CD4-positive, alpha-beta T cell (primary cell): ENCODE measurements around the gene TMEM229B. TPM values are rescaled to one million over a fixed set of nuclear protein-coding genes. Genes with fewer than 3 reads are reported as not detected.

ENCODE experiments used
- ATAC-seq: fragments of 200-7000 bp; cut with Tn5 transposase; one replicate; pipeline ENCODE4 v1.10.0; 2022; ENCODE audit warnings: mild to moderate bottlenecking; ENCODE audit not compliant: poor library complexity
- CTCF ChIA-PET: fragments of 350-600 bp; sonication (Branson Sonifier 250); formaldehyde crosslinking; loops from one replicate; lab custom pipeline; 2021; ENCODE audit warnings: antibody characterized with exemption, inconsistent platforms; lab: Charles Lee
- POLR2A ChIA-PET: fragments of 350-600 bp; sonication (Branson Sonifier 250); formaldehyde crosslinking; loops from one replicate; lab custom pipeline; 2021; ENCODE audit warnings: antibody characterized with exemption, inconsistent platforms; lab: Charles Lee
- DNase-seq, 14 experiments: peaks; one replicate each; pipeline ENCODE4 v3.0.0-alpha.2; 2013 to 2020; ENCODE audit warnings: mixed read lengths in 2 of 14
- H3K27ac ChIP-seq, 2 donors: one replicate each; pipeline versions ENCODE4 v1.5.1 to v1.7.0; 2013; ENCODE audit warnings: low read length in 2 of 2, low read depth in 1 of 2, mild to moderate bottlenecking in 1 of 2
- H3K27me3 ChIP-seq, 2 experiments: 1 replicate in 1 of 2; 2 replicates in 1 of 2; pipeline versions ENCODE4 v1.6.1 to v1.7.0; 2013; ENCODE audit warnings: low read length in 2 of 2, control low read depth in 1 of 2, mild to moderate bottlenecking in 1 of 2, moderate library complexity in 1 of 2; ENCODE audit not compliant: insufficient read depth in 2 of 2, control insufficient read depth in 1 of 2
- H3K36me3 ChIP-seq: one replicate; pipeline ENCODE4 v1.6.1; 2013; ENCODE audit warnings: low read length, control low read depth; ENCODE audit not compliant: insufficient read depth
- H3K4me1 ChIP-seq: one replicate; pipeline ENCODE4 v1.6.1; 2013; ENCODE audit warnings: low read length, control low read depth; ENCODE audit not compliant: insufficient read depth
- H3K4me3 ChIP-seq: one replicate; pipeline ENCODE4 v1.5.1; 2013; ENCODE audit warnings: mild to moderate bottlenecking, low read length, moderate library complexity
- H3K9me3 ChIP-seq, 2 experiments: 1 replicate in 1 of 2; 2 replicates in 1 of 2; pipeline versions ENCODE4 v1.6.1 to v1.7.0; 2013; ENCODE audit warnings: low read length in 2 of 2, mild to moderate bottlenecking in 2 of 2, control low read depth in 1 of 2, moderate library complexity in 1 of 2; ENCODE audit not compliant: control insufficient read depth in 1 of 2, insufficient read depth in 1 of 2
- H3K27ac Mint-ChIP-seq: one replicate; pipeline ENCODE4 v1.8.0; 2020; ENCODE audit warnings: mixed read lengths
- H3K27me3 Mint-ChIP-seq: one replicate; pipeline ENCODE4 v1.8.0; 2021; ENCODE audit warnings: mixed read lengths
- H3K36me3 Mint-ChIP-seq: one replicate; pipeline ENCODE4 v1.8.0; 2021; ENCODE audit warnings: low read depth, mixed read lengths
- H3K4me1 Mint-ChIP-seq: one replicate; pipeline ENCODE4 v1.8.0; 2021; ENCODE audit warnings: low read depth, mixed read lengths
- H3K4me3 Mint-ChIP-seq: one replicate; pipeline ENCODE4 v1.8.0; 2020; ENCODE audit warnings: mild to moderate bottlenecking, mixed read lengths
- H3K9me3 Mint-ChIP-seq: one replicate; pipeline ENCODE4 v1.8.0; 2020; ENCODE audit warnings: mixed read lengths
- intact Hi-C, 2 experiments: fragments of 100-400 bp; cut with DNase I in 1 of 2; cut with micrococcal nuclease in 1 of 2; formaldehyde crosslinking; loops; one replicate each; pipeline versions ENCODE4 v1.15.1 to v1.9.0; 2023 to 2025; cut with DNase I, micrococcal nuclease
- total RNA-seq, 174 experiments: library from RNA in 2 of 174; stranded (reverse) in 2 of 174; gene quantifications; one replicate each; pipeline ENCODE4 v1.2.3 and lab custom pipeline; 2021 to 2026
- TF ChIP-seq, protein P1 (sequence below): fragments of 200-600 bp; IDR thresholded peaks from one replicate; pipeline ENCODE4 v1.8.0; 2022; ENCODE audit warnings: antibody characterized with exemption, mild to moderate bottlenecking

The TMEM229B gene
- total RNA-seq, 2 experiments from 2014 or later = 7.1 to 9.1 TPM

DNA sequence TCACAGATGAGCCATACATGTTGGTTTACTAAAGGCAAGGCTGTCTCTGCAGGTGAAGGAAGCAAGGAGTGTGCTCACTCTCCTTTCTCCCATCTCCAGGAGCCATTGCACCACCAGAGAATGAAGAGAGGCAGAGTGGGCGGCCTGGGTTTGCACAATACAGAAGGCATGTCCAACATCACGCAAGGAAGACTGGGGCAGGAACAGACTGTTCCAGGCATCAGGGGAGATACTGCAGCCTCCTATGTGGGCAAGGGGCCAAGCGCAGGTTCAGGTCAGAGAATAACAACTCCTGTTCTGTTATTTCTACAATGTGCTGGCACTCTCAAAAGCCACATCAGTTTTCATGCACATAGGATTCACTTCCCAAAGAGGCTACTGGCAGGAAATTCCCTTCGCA lies 1.7 kb upstream of the TMEM229B start:
- DNase-seq (no peak), ATAC-seq (no peak)
- Histone ChIP-seq H3K36me3 (peaks cover 16% of the 10 kb centered on the region), H3K27me3 (no peaks in the 10 kb centered on the region), H3K4me1 (peaks cover 39% of the 10 kb centered on the region), H3K27ac (peak overlapping the region; percentile 0 to 3), H3K4me3 (no peak overlapping the region), H3K9me3 (peaks cover 6 to 15% of the 10 kb centered on the region in 2 experiments)
- peak overlapping the region; percentile 100 for H3K27ac Mint-ChIP-seq
- H3K36me3 Mint-ChIP-seq = peaks cover 38% of the 10 kb centered on the region
- TF ChIP-seq, protein P1, sequence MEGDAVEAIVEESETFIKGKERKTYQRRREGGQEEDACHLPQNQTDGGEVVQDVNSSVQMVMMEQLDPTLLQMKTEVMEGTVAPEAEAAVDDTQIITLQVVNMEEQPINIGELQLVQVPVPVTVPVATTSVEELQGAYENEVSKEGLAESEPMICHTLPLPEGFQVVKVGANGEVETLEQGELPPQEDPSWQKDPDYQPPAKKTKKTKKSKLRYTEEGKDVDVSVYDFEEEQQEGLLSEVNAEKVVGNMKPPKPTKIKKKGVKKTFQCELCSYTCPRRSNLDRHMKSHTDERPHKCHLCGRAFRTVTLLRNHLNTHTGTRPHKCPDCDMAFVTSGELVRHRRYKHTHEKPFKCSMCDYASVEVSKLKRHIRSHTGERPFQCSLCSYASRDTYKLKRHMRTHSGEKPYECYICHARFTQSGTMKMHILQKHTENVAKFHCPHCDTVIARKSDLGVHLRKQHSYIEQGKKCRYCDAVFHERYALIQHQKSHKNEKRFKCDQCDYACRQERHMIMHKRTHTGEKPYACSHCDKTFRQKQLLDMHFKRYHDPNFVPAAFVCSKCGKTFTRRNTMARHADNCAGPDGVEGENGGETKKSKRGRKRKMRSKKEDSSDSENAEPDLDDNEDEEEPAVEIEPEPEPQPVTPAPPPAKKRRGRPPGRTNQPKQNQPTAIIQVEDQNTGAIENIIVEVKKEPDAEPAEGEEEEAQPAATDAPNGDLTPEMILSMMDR = no peak
- intact Hi-C loops = loop anchor here in 1 of 2 experiments (2.0 kb wide), 1 partner anchor 23 kb away; no protein-coding TSS in a partner anchor
- ChIA-PET CTCF (no interaction called here), POLR2A (interaction anchor here (3.7 kb wide), 1 partner anchor 25 kb away, joined by 27 read pairs; no protein-coding TSS in a partner anchor)
- no peaks in the 10 kb centered on the region for H3K9me3 Mint-ChIP-seq
- no peak overlapping the region for H3K4me3 Mint-ChIP-seq
- peaks cover 48% of the 10 kb centered on the region for H3K4me1 Mint-ChIP-seq
- H3K27me3 Mint-ChIP-seq = no peaks in the 10 kb centered on the region

DNA sequence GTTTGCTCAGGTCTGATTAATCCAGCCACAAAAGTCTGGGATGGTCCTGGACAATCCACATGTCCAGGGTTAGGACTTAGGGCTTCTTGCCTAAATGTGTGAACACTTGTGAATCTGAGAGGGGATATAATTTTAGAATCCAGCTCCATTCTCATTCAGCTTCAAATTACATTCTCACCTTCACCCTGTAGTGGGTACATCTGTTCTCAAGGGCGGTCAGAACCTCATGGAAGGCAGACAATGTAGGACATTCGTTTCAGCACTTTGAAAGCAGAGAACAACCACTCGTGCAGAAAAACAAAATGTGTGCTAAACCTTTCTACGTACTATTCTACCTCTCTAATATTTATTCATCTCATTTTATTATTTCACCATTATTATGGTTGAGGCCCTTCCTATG lies 1.2 kb downstream of the TMEM229B start:
- Mint-ChIP-seq H3K4me3 (peak overlapping the region; percentile 99), H3K27me3 (no peaks in the 10 kb centered on the region), H3K27ac (peak overlapping the region; percentile 100), H3K36me3 (peaks cover 57% of the 10 kb centered on the region), H3K4me1 (peaks cover 65% of the 10 kb centered on the region), H3K9me3 (no peaks in the 10 kb centered on the region)
- peak overlapping the region in 1 of 2 donors; percentile 84 for H3K27ac ChIP-seq
- ATAC-seq (no peak), DNase-seq (no peak)
- H3K4me1 ChIP-seq = peaks cover 55% of the 10 kb centered on the region
- H3K36me3 ChIP-seq = peaks cover 36% of the 10 kb centered on the region
- CTCF ChIA-PET = interaction anchor here (1.6 kb wide), 1 partner anchor 28 kb away, joined by 5 read pairs; no protein-coding TSS in a partner anchor
- TF ChIP-seq, protein P1 = no peak
- H3K4me3 ChIP-seq = peak overlapping the region; percentile 66
- no peaks in the 10 kb centered on the region for H3K27me3 ChIP-seq
- POLR2A ChIA-PET = interaction anchor here (0.6 to 3.7 kb wide), 4 partner anchors 11 to 76 kb away, joined by 3 to 27 read pairs (median 6); no protein-coding TSS in a partner anchor
- intact Hi-C loops = no loop called here
- H3K9me3 ChIP-seq = no peaks in the 10 kb centered on the region

DNA sequence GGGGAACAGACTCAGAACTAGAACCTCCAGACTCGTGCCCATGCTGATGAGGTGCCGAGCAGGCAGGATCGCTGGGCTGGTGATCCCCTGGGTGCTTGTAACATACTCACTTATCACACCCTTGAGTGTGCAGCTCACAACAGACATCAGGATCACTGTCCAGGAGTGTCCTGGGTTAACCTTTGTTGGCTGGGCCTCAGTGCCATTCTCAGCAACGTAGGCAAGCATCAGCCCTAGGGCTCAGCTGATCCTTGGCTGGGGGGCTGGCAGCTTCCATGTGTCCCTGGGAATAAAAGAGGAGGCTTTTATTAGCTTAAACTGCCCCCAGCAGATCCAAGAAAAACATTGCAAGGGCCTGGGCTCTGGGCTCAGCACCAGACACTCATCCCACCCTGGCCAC lies 1.6 kb downstream of the TMEM229B start:
- Mint-ChIP-seq H3K36me3 (peaks cover 58% of the 10 kb centered on the region), H3K4me3 (peak overlapping the region; percentile 99), H3K9me3 (no peaks in the 10 kb centered on the region), H3K4me1 (peaks cover 69% of the 10 kb centered on the region), H3K27ac (peak overlapping the region; percentile 100), H3K27me3 (no peaks in the 10 kb centered on the region)
- ChIA-PET CTCF (interaction anchor here (1.6 kb wide), 1 partner anchor 29 kb away, joined by 5 read pairs; no protein-coding TSS in a partner anchor), POLR2A (no interaction called here)
- DNase-seq (no peak), ATAC-seq (no peak)
- no peak overlapping the region for H3K27ac ChIP-seq
- no peaks in the 10 kb centered on the region for H3K27me3 ChIP-seq
- H3K4me3 ChIP-seq = no peak overlapping the region
- intact Hi-C loops = no loop called here
- TF ChIP-seq, protein P1 = no peak
- H3K36me3 ChIP-seq = peaks cover 40% of the 10 kb centered on the region
- peaks cover 57% of the 10 kb centered on the region for H3K4me1 ChIP-seq
- H3K9me3 ChIP-seq = no peaks in the 10 kb centered on the region
